Activated CD8-positive, alpha-beta memory T cell treated with anti-CD3 and anti-CD28 coated beads for 48 hours (primary cell): ENCODE results near the gene CFAP46.
"Not testable (repeated sequence)": the region's sequence is repeated elsewhere in the genome, so short reads cannot be mapped to it uniquely, and the experiment has no call there.

Experiments used
- DNase-seq, 3 experiments: peaks; one replicate each; pipeline ENCODE4 v3.0.0-alpha.2; 2020; ENCODE audit warnings: low read depth in 2 of 3, low spot score in 2 of 3

The CFAP46 gene

GRCh38 chr10:132779549-132780294, 162.6 kb downstream of the CFAP46 start:
- no peak for DNase-seq

- no peak for DNase-seq
Measured at GRCh38 chr10:132777441-132777840, 164.9 kb downstream of the CFAP46 start.

DNA sequence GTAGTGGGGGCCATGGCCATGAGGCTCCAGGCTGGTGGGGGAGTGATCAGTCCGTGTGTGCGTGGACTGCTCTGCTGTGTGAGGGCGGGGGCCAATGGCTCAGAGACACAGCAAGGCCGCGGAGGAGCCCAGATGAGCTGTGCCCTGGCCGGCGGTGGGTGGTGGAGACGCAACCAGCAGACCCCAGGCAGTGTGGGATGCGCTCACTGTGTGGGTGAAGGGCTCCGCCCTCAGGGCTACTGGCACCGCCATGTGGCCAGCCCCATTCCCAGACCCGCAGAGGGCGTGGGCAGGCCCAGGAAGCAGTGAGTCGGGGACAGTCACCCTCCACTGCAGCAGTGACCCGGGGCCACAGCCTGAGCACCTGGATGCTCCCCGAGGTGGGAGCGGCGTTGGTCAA, 165.5 kb downstream of the CFAP46 start:
- no peak for DNase-seq

- DNase-seq: no peak
Measured at GRCh38 chr10:132776186-132776585, 166.2 kb downstream of the CFAP46 start.

GRCh38 chr10:132774902-132775863, 167.2 kb downstream of the CFAP46 start:
- no peak for DNase-seq

DNA sequence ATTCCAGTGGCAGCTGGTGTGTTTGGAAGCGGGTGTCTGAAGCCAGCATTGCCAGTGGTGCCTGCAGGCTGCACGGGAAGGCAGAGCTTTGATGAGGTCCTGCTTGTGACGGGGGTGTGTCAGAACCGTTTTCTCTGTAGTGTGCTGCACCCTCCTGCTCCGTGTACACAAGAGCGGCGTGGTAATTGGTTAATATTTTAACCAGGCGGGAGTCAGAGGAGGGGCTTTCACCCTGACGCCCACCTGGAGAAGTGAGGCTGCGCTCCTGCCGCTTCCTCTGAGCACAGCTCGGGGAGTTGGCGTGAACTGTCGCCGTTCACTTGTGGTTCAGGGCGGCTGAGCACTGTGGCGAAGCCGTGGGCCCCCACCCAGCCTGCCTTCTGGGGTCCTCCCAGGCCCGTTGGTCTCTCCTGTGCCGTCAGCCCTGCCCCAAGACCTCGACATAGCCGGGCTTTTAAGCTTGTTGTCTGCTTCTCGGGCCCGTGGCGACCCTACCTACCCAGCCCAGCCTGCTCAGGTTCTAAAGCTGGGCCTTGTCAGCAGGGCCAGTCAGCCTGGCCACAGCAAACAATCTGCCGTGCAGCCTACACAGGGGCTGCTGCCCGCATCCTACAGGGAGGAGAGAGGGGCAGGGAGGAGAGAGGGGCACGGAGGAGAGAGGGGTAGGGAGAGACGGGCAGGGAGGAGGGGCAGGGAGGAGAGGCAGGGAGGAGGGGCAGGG, 168.0 kb downstream of the CFAP46 start:
- DNase-seq: no peak

DNA sequence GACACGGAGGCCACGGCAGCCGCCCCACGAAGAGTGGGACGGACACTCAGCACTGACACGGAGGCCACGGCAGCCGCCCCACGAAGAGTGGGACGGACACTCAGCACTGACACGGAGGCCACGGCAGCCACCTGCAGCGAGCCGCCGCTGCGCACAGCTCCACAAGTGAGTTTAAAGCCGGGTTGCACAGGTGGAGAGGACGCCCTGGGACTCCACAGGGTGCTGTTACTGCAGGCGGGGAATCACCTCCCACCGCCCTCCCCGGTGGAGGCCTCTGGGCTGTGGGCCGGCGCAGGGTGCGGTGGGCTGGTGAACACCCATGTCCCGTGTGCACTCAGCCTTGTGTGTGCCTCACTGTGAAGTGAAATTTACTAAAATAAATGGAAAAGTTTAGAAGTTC, 169.6 kb downstream of the CFAP46 start:
- DNase-seq: not testable (repeated sequence)

- no peak for DNase-seq
Measured at GRCh38 chr10:132770061-132771021, 172.0 kb downstream of the CFAP46 start.

GRCh38 chr10:132768346-132769248, 173.8 kb downstream of the CFAP46 start:
- DNase-seq: no peak

DNA sequence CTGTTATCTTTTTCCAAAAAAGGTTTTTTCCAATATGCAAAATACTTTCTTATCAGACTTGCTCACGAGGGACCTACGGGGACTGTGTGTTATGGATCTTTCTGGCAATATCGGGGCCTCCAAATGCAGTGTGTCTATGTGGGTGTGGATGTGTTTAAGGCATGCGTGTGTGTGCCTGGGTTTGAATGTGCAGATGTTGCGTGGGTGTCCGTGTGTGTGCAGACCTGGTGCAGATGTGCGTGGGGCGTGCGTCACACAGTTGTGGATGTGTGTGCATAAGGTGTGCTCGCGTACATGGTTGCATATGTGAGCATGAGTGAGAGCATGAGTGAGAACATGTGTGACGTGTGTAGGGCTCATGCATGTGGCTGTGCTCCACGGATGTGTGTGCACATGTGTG, 176.1 kb downstream of the CFAP46 start:
- no peak for DNase-seq

GRCh38 chr10:132765435-132765834, 176.9 kb downstream of the CFAP46 start:
- no peak for DNase-seq

DNA sequence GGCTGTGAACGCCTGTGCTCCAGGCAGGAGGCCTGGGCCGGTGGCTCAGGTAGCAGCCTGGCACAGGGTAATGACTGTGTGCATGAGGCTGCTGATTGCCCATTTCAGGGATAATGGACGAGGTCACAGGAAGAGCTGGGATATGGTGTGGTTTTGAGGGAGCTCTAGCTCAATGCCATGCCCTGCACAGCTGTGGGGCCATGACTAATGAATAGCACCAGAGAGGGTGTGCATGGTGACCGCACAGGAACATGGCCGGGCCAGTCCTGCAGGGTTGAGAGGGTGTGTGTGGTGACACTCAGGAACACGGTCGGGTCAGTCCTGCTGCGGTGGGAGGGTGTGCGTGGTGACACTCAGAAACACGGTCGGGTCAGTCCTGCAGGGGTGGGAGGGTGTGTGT, 178.3 kb downstream of the CFAP46 start:
- no peak for DNase-seq

GRCh38 chr10:132763545-132763944, 178.8 kb downstream of the CFAP46 start:
- DNase-seq: no peak

- DNase-seq: no peak
Measured at GRCh38 chr10:132762267-132762666, 180.1 kb downstream of the CFAP46 start.

GRCh38 chr10:132761395-132762060, 180.8 kb downstream of the CFAP46 start:
- DNase-seq: no peak

DNA sequence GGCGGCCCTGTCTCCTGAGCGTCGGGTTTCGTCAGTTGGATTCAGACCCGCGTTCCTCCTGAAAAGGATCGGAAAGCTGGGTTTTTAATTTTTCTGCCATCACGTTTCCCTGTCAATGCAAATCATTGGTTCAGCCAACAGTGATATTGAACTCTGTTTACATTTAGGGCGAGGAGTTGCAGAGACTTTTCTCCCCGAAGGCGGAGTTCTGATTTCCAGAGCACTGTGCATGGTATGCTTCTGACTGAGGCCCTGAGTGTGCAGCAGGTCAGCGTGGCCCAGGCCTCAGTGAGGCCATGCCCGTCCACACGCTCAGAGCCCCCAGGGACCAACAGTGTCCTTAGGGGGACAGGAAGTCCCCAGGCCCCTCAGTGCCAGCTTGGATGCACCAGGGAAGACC, 183.5 kb downstream of the CFAP46 start:
- DNase-seq: no peak
